Right kidney (tissue), 1 donor: ENCODE results near the gene UVRAG.
A peak's percentile ranks its signal among the peaks of the same experiment; 100 is the strongest.
"Not testable (repeated sequence)": the region's sequence is repeated elsewhere in the genome, so short reads cannot be mapped to it uniquely, and the experiment has no call there.

ENCODE experiments used
- DNase-seq: peaks from one replicate; pipeline ENCODE4 v3.0.0-alpha.2; 2016

The UVRAG gene

DNA sequence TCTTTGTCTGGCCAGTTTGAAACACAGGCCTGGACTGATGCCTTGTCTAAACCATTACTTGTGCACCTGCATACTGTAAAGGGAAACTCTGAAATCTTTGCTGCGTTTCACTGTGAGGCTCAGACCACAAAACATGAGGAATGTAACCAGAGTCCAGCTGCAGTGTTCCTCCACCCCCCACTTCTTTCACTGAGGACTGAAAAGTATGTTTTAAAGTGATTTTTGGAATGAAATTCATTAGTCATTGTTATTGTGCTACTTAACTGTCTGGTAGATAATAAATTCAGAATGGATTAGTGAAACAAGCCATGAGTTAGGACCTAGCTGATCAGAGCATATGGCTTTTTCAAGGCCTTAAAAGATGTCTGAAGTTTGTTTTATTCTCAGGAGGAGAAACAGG is 210.1 kb downstream of the UVRAG start:
- DNase-seq, result peak; percentile 8

DNA sequence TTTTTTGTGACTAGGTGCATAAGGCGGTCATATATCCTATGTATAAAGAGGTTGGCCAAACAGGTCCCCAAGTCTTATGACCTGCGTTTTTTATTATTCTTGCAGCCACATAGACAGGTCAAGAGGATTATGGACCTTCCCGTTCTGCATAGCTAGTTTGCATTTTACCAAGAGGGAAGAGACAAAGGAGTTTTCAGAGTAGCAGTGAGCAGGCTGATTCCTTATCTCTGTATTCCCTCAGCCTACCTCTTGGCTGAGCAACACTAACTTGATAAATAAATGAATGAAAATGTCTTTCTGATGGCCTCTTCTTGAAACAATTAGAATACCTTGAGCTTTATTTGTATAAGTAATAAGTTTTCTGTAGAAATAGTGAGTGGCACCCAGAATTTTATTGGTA is 210.8 kb downstream of the UVRAG start:
- DNase-seq, result no peak

DNA sequence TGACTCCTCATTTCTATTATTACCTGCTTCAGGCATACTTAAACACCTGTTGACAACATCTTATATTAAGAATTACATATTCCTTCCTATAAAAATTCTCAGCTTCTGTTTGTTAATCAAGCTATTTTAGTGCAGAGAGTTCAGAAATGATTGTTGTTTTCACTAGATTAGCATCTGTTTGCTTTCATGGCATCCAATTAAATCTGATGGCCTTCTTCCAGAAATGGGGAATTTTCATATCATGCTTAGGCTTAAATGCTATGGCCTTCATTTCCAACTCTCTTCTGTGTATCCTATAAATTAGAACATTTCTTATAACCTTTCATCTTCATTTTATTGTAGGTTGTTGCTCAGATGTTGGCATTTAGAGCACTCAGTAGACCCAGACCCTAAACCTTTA is 211.3 kb downstream of the UVRAG start:
- DNase-seq, result no peak

DNA sequence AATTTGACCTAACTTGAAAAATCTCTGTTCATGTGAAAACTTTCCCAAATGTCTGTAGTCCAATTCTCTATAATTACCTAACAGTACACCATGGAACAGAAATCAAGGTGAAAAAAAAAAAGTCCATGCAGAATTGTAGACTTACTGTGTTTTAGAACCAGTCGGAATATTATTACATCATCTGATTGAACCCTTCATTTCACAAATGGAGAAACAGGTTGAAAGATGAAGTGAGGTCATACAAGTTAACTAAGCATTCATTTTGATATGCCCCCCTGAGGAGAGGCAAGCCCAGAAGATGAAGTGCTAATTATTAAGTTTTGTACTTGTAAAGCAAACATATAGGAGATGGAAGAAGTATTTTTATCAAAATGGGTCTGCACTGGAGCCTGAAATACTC is 211.9 kb downstream of the UVRAG start:
- DNase-seq, result no peak

DNA sequence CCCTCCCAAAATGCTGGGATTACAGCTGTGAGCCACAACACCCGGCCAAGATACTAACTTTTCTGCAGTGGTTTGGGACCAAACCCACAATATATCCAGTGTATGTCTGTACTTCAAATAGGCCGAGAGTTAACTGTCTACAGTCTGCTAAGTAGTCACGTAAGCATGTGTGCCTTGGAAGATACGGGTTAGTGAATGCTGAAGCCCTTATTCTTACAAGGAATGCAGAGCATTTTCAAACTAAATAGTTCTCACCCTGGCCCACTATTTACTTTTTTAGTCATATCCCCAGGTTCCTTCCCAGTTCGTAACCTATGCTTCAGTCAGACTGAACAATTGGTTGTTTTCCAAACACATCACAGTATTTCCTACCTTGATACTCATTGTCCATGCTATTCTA is 215.3 kb downstream of the UVRAG start:
- DNase-seq, result no peak

DNA sequence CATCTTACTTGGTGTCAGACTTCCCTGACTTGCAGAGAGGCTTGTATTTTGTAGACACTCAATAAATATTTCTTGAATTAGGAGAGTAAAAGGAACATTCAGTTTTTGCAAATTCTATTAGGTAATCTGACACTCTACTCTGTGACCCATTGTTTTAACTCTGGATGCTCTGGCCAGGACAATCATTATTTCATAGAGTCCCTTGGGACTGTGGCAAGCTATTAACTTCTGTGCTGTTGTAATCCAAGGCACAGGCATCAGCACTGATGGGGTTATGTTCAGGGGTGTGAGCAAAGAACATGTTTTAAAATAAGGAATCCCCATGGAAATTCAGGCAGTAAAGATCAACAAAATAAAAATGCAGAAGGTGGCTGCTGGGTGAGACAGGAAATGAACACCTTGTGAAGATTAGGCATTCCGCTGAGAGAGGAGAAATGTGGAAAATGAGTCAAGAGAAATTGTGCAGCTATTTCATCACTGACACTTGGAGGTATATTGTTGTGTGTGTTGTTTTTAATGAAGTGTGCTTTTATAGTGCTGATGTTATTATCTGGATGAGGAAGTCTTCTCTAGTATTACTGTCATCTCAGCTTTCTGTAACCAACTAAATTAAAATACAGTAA is 216.1 kb downstream of the UVRAG start:
- no peak for DNase-seq

DNA sequence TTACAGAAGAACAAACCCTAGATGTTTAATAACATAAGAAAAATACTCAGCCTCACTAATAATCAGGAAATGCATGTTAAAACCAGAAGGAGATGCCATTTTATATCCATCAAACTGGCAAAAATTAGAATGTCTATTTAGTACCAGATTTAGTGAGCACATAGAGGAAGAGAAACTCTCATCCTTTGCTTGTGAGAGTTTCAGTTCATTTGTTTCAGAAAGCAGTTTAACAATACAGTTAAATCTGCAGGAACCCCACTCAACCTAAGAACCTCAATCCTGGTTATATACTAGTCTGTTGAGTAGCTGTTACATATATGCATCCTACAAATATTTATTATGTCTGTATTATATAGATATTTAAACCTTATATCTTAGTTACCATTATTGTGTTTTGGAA is 218.7 kb downstream of the UVRAG start:
- DNase-seq, result no peak

DNA sequence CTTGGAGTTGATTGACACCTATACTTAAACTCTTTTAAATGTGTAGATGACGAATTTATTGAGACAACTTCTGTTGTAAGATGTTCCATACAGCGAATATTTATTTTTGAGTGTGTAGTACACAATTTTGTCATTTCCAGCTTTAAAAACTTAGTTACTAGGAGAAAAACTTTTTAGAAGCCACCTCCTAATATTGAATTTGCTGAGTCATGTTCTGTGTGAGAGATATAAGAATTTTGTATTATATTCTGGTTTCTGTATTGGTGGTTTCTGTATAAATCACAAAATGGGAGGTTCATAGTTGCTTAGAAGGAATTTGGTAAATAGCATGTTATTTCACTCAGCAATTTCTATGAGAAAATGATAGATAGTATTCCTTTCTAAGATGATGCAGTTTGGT is 220.0 kb downstream of the UVRAG start:
- DNase-seq, result no peak

DNA sequence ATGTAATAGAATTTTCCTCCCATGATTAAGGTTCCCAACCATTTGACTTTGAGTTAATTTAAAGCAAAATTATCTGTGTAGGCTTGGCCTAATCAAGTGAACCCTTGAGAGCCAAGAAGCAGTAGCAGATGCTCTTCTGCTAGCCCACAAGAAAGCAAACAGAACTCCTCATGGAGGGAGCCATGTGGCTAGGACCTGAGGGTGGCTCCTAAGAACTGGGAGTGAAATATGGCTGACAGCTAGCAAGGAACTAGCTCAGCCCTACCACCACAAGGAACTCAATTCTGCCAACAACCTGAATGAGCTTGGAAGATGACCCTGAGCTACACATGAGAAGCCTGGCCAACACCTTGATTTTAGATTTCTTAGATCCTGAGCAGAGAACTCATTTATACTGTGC is 223.6 kb downstream of the UVRAG start:
- DNase-seq, result no peak

DNA sequence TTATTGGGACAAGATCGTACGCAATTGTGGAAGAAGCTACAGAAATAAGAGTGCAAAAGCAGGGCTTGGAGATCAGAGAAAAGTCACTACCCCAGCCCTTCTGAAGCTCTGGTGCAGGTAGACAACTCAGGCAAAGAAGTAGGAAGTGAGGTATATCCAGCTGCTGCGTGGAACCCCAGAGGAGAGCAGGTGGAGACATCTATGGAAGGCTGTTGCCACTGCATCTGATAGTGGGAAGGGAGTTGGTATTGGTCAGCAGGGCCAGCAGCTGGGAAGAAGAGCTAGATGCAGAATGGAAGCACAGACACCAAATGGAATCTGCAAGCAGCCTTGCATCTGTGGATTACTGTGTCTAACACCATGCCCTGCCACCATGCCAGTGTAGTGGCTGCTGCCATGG is 226.2 kb downstream of the UVRAG start:
- DNase-seq, result no peak

DNA sequence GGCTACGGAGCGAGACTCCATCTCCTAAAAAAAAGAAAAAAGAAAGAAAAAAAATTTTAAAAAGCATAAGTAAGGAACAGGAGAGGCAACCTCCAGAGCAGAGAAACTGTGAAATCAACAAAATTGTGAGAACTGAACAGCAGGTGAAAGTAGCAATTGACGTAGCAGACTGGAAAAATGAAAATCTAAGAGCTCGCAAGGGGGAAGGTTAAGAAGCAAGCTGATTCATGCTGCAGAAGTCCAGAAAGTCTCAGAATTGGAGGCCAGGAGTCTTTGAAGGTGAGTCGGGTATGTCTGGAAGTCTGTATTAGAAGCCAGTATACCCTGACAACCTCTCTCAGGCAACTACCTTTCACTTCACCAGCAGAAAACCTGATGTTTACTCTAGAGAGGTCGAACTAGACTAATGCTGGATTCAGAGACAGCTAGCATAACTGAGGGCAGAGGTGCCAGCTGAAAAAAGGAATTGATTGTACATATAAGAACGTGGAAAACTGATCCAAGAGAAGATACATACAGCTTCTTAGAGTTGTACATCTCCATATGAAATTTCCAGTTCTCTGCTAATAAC is 229.8 kb downstream of the UVRAG start:
- DNase-seq, result no peak

DNA sequence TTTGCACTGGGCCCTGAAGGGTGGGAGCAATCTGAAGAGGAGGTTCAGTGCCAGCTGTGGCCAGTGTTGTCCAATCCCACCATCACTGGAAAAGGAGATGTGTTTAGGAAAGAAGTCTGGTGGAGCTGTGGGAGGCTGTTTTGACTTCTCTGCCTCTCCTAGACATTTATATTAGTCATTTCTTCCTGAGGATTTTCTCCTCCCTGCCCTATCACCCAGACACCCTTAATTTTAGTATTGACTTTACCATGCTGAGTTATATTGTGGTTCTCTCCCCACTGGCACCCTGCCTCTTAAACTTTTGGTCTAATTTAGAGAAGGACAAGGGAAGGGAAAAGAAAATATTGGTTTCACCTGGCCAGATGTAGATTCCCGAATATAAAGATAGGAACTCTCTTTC is 232.2 kb downstream of the UVRAG start:
- DNase-seq, result no peak

DNA sequence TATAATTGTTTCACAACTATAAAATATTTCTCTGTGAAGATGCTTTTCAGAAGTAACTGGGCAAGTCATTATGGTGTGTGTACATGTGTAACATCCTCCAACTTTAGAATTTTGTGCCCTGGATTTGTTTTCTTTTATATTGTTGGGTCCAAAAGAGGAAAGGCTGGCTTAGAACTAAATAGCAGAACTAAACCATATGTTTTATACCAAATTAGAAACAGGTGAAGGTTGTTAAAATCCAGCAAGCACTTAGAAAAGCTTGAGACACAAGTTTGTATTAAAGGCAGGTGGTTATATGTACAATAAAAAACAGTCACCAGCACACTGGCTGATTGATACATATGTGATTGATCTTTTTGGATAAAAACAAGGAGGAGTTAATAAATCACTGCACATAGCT is 232.8 kb downstream of the UVRAG start:
- DNase-seq, result no peak

DNA sequence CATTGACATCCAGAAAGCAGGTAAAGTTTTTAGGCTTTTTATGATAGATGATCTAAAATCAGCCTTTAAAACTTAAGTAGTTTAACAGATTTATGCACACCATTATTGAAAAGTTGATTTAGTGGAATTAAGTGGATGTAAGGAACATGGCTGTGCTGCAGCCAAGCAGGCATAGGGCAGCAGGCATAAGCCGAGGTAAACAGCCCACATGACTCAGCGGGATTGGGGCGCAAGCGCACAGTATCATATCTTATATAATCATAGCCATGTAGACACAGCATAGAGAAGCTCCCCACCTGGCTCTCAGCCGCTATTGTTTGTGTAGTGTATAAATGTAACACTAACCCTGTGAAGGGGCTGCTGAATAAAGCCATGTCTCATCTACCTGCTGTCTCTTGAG is 233.8 kb downstream of the UVRAG start:
- DNase-seq, result peak; percentile 10

DNA sequence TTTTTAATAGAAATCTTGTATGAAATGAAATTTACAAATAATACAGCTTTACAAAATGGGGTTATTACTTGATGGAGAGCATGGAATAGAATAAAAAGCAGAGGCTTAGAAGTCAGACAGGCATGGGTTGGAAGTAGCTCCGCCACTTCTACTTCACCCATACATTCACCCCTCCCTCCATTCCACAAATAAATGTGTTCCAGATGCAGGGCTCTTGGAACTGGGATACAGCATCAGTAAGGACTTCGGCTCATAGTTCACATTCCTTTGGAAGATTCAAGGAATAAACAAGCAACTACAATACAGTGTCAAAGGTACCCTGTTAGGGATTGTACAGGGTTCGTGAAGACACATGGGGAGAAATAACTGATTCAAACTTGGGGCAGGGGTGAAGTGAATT is 234.5 kb downstream of the UVRAG start:
- no peak for DNase-seq

DNA sequence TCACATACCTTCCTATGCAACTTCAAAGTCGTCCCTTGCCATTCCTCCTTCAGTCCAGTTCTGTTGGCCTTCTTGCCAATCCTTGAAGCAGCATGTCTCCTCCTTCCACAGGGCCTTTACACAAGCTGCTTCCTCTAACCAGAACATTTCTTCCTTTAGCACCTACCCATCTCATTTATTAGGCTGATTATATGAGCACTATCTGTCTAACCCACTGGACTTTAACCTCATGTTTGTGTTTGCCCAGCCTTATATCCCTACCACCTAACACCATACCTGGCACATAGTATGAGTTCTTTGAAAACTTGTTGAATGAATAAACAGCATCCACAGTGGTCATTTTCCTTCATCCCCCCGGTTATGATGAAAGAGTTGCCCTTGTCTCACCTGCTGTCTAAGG is 236.9 kb downstream of the UVRAG start:
- DNase-seq, result no peak

DNA sequence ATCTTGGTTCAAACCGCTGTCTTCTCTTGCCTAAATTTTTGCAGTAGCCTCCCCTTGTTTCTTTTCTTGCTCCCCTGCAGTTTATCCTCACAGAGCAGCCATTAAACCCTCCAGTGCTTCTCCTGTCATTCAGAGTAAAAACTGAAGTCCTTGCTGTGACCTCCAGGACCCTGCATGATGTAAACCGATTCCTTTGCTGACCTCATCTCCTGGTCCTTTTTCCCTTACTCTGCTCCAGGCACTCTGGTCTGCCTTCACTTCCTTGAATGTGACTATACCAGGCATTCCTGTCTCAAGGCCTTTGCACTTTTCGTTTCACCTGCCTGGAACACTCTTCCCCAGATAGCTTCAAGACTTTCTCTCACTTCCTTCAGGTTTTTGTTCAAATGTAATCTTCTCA is 239.3 kb downstream of the UVRAG start:
- DNase-seq, result no peak

DNA sequence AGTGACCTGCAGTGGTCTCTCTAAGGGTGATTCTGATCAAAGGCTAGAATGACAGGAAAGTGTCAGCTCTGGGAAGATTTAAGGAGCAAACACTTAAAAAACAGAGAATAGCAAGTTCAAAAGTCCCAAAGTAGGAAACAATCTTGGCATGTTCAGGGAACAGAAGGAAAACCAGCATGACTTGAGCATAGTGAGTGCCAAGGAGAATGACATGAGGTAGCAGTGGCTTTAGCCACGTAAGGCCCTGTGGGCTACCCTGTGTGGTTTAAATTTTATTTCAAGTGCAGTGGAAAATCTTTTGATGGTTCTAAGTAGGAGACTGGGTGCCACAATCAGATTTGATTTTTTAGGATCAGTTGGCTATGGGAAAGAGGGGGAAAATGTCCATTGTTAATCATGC is 241.9 kb downstream of the UVRAG start:
- no peak for DNase-seq

DNA sequence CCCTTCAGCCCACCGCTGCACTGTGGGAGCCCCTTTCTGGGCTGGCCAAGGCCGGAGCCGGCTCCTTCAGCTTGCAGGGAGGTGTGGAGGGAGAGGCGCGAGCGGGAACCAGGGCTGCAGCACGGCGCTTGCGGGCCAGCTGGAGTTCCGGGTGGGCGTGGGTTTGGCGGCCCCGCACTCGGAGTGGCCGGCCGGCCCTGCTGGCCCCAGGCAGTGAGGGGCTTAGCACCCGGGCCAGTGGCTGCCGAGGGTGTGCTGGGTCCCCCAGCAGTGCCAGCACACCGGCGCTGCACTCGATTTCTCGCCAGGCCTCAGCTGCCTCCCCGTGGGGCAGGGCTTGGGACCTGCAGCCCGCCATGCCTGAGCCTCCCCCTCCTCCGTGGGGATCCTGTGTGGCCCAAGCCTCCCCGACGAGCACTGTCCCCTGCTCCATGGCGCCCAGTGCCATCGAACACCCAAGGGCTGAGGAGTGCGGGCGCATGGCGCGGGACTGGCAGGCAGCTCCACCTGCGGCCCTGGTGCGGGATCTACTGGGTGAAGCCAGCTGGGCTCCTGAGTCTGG is 245.5 kb downstream of the UVRAG start:
- DNase-seq, result not testable (repeated sequence)

DNA sequence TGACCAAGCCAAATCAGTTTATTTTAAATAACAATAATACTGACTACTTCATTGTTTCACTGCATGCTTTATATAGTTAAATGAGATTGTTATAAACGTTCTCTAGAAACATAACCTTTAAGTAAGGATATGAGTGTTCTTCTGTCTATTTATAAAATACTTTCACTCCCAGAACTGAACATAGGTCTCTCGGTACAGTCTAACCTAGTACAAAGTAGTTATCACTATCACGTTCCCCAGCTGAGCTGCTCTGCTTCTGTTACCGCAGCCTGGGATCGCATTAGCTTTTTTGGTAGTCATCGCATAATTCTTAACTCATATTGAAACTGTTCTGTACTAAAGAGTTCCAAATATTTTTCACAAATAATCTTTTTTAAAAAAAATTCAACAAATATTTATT is 247.7 kb downstream of the UVRAG start:
- DNase-seq, result no peak

DNA sequence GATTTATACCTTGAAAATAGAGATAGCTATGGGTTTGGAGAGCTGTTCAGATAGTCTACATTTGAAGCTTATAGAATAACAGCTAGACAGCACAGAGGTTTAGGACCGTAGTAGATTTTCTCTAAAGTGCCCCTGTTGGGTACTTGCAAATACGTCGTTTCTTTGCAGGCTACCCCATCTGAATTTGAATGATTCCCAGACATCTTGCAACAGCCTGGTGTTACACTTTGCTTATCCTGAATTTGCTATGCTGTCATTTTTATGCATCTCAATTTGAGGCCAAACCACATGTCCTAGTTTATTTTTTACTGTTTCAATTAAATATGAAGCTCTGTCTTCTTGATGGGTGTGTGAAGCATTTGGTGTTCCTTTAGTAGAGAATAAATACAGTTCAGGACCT is 249.2 kb downstream of the UVRAG start:
- no peak for DNase-seq

DNA sequence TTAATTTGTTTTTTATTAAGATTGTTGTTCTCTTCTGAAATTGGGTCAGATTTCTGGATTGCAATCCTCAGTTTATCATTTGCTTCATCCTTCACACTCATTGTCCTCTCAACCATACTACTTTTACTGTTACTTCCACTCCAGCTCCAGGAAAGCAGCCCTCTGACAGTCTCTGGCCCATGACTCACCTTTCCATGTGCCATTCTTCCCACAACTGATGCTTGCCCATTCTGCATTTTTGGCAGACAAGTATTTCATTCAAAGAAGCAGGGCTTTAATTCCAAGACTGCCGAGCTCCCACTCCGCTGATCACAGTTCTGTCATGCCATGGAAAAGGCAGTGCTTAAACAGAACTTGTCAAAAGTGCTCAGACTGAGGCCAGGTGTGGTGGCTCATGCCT is 252.1 kb downstream of the UVRAG start:
- no peak for DNase-seq

DNA sequence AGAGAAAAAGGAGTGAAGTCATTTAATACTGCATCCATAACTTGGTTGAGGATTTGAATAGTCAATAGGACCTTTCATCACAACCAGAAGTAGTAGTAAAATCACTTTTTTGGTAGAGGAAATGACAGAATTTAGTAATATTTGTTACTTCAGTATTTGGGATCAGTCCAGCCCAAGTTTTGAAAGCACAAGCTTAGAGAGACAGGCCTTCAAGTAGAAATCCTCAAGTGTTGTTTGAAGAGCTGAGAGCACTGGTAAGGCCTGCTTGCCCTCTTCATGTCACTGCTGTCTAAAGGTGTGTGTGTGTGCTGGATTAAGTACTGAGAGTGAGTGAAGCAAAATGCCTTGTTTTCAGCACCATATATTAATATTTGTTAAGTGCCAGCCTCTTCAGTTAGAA is 254.0 kb downstream of the UVRAG start:
- no peak for DNase-seq

DNA sequence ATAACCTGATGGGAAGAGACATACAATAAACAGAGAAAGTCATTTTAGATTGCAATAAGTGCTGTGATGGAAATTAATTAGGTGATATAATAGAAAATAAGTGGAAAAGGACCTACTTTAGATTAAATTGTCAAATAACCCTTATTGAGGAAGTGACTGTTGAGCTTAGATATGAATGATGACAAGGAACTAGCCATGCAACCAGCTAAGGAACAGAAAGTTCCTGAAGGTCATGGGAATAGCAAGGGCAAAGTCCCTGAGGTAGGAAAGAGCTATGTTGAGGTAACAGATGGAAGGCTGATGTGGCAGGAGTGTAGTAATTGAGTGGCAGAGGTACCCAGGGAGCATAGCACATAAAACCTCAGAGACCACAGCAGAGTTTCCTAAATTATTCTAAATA is 256.1 kb downstream of the UVRAG start:
- no peak for DNase-seq

DNA sequence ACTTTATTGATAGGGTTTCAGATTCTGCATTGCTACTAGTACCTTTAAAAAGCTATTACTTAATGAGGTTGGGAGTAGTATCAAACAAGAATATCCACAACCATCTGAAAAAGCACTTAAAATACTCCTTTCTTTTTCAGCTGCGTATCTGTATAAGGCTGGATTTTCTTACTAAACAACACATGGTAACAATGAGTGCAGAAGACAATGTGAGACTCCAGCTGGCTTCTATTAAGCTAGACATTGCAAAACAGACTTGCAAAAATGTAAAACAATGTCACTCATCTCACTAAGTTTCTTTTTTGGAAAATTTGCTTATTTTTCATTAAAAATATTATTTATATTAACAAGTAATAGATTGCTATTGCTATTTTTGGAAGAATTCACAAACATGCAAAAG is 258.7 kb downstream of the UVRAG start:
- no peak for DNase-seq
